Mucosa of descending colon (tissue), 3 donors: Measurements from ENCODE around the gene ADIPOR2. TPM values are rescaled to one million over a fixed set of nuclear protein-coding genes. Genes with fewer than 3 reads are reported as not detected.

Source experiments
- ATAC-seq: fragments of 200-7000 bp; cut with Tn5 transposase; one replicate; pipeline ENCODE4 v1.9.1; 2020; ENCODE audit warnings: mild to moderate bottlenecking, moderate library complexity
- DNase-seq, 3 donors: peaks; one replicate each; pipeline ENCODE4 v3.0.0-alpha.2; 2020
- H3K36me3 ChIP-seq: fragments of 200-600 bp; one replicate; pipeline ENCODE4 v1.8.0; 2021; ENCODE audit warnings: low read depth, mild to moderate bottlenecking
- H3K4me1 ChIP-seq: fragments of 200-600 bp; one replicate; pipeline ENCODE4 v1.8.0; 2021; ENCODE audit warnings: low read depth, mild to moderate bottlenecking
- H3K4me3 ChIP-seq: fragments of 200-600 bp; one replicate; pipeline ENCODE4 v1.8.0; 2021; ENCODE audit warnings: mild to moderate bottlenecking
- H3K9me3 ChIP-seq: fragments of 200-600 bp; one replicate; pipeline ENCODE4 v1.8.0; 2021; ENCODE audit warnings: mild to moderate bottlenecking
- intact Hi-C, 2 donors: fragments of 100-400 bp; cut with DNase I in 1 of 2; cut with micrococcal nuclease in 1 of 2; formaldehyde crosslinking; loops; one replicate each; pipeline versions ENCODE4 v1.11.0 to v1.11.1; 2022; cut with DNase I, micrococcal nuclease
- total RNA-seq, 3 donors: library from RNA; stranded (reverse); fragmentation: NEBNext Ultra II Directional in 2 of 3; extraction: Animal tissue kit (Norgen Biotek cat#: 25700) in 2 of 3; gene quantifications; one replicate each; pipeline versions ENCODE4 v1.2.1 to v1.2.4, GENCODE V29; 2021 to 2023
- TF ChIP-seq, protein P1 (sequence below): fragments of 200-600 bp; IDR thresholded peaks from one replicate; pipeline ENCODE4 v1.8.0; 2022; ENCODE audit warnings: antibody characterized with exemption, mild to moderate bottlenecking
- donor health status: DM: no; HTN: no; CAD: no; lungs with moderate emphysema.
- donor health status: DM: no; HTN: no; CAD: no.
- donor health status: DM: no; HTN: yes; CAD: no.

The ADIPOR2 gene
- total RNA-seq, 3 donors from 2014 or later, result 76.1 to 119 (median 98.5) TPM

DNA sequence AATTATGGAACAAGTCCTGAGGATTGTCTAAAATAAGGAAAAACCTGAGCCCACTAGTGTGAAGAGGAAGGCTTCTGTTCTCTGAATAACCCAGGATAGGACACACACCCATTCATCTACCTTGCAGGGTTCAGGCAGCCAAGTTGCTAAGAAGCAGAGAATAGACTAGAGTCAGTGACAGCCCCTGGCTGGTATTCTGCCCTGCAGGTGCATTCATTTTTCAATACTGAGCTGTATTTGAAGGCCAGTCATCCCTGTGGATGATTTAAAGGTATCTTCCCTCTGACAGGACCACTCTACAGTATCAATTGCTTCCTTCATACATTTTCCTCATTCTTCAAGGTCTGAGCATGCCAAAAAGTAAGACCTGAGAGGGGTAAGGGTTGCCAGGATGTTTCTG is 38.9 kb upstream of the ADIPOR2 start:
- no peak for DNase-seq

DNA sequence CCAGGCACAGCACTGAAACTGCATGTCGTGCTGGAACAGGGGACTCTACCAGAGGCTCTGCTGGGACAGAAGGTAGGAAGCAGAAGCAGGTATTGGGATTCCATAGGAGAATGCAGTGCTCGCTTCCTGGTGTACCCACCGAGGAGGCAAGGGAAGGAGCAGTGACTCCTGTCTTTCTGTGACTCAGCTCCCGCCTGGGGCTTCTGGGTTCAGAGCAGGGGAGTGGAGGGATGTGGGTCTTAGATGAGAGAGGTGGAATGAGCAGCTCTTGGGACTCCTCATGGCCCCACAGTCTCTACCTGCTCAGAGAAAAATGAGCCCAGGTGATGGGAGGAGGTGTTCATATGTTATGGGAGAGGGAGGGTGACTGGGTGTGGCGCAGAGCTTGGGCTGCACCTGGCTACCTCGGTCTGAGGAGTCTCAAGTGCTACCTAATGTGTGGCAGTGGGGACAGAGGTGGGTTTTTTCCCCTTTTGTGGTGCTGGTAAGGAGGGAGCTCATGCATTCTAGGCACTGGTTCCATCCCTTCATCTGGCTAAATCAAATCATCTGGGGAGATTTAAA is 35.6 kb upstream of the ADIPOR2 start:
- intact Hi-C loops, result loop anchor here in 1 of 2 donors (10.0 kb wide), 1 partner anchor 279 kb away; no protein-coding TSS in a partner anchor
- Histone ChIP-seq H3K4me1 (peaks cover 5% of the 10 kb centered on the region), H3K4me3 (no peak overlapping the region), H3K36me3 (no peaks in the 10 kb centered on the region), H3K9me3 (no peaks in the 10 kb centered on the region)
- TF ChIP-seq, protein P1, sequence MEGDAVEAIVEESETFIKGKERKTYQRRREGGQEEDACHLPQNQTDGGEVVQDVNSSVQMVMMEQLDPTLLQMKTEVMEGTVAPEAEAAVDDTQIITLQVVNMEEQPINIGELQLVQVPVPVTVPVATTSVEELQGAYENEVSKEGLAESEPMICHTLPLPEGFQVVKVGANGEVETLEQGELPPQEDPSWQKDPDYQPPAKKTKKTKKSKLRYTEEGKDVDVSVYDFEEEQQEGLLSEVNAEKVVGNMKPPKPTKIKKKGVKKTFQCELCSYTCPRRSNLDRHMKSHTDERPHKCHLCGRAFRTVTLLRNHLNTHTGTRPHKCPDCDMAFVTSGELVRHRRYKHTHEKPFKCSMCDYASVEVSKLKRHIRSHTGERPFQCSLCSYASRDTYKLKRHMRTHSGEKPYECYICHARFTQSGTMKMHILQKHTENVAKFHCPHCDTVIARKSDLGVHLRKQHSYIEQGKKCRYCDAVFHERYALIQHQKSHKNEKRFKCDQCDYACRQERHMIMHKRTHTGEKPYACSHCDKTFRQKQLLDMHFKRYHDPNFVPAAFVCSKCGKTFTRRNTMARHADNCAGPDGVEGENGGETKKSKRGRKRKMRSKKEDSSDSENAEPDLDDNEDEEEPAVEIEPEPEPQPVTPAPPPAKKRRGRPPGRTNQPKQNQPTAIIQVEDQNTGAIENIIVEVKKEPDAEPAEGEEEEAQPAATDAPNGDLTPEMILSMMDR, result no peak
- peak in 1 of 3 donors; percentile 55 for DNase-seq
- peak; percentile 55 for ATAC-seq

More for the DNA sequence above, 38.9 kb upstream of the ADIPOR2 start:
- intact Hi-C loops, result loop anchor here (1.0 to 10.0 kb wide), 3 partner anchors 139 to 283 kb away; no protein-coding TSS in a partner anchor
- Histone ChIP-seq H3K4me3 (no peak overlapping the region), H3K36me3 (no peaks in the 10 kb centered on the region), H3K4me1 (no peaks in the 10 kb centered on the region), H3K9me3 (no peaks in the 10 kb centered on the region)
- no peak for ATAC-seq
- TF ChIP-seq, protein P1, result no peak

DNA sequence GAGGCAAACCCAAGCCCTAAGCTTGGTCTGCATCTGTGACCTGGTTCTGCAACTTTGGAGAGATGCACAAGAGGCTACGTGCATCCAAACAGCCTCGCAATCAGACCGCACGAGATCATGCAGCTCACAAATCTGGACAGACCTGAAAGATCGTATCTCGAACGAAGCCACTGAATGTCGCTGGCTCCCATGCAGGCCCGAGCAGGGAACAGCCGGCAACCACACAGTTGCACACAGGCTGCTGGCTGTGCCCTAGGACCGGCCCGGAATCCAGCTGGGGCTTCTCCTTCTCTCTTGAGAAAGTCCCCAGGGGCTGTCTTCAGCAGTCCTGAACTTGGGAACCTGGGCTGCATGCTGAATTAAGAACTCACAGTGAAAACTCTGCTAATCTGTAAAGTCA is 34.0 kb upstream of the ADIPOR2 start:
- Histone ChIP-seq H3K36me3 (no peaks in the 10 kb centered on the region), H3K4me3 (no peak overlapping the region), H3K9me3 (no peaks in the 10 kb centered on the region), H3K4me1 (peaks cover 12% of the 10 kb centered on the region)
- DNase-seq (no peak), ATAC-seq (no peak)
- intact Hi-C loops, result loop anchor here in 1 of 2 donors (10.0 kb wide), 1 partner anchor 278 kb away; no protein-coding TSS in a partner anchor
- TF ChIP-seq, protein P1, result no peak

DNA sequence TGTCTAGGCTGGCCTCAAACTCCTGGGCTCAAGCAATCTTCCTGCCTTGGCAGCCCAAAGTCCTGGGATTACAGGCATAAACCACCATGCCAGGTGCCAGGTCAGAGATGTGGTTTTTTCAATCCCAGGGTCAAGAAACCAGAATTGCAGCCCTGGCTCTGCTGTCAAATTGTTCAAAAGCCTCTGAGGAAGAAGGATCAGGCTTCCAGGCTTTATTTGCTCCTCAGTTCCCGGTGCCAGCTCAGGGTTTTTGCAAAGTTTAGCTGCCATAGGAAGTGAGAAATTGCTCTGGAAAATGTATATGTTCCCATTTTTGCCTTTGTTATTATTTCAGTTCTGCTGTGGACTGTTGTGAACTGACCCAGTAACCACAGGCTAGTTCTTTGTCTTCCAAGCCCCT is 33.2 kb upstream of the ADIPOR2 start:
- intact Hi-C loops, result loop anchor here in 1 of 2 donors (10.0 kb wide), 1 partner anchor 277 kb away; no protein-coding TSS in a partner anchor
- DNase-seq (no peak), ATAC-seq (no peak)
- H3K4me3 ChIP-seq, result no peak overlapping the region
- no peaks in the 10 kb centered on the region for H3K9me3 ChIP-seq
- TF ChIP-seq, protein P1, result no peak
- H3K36me3 ChIP-seq, result no peaks in the 10 kb centered on the region
- H3K4me1 ChIP-seq, result peaks cover 13% of the 10 kb centered on the region

DNA sequence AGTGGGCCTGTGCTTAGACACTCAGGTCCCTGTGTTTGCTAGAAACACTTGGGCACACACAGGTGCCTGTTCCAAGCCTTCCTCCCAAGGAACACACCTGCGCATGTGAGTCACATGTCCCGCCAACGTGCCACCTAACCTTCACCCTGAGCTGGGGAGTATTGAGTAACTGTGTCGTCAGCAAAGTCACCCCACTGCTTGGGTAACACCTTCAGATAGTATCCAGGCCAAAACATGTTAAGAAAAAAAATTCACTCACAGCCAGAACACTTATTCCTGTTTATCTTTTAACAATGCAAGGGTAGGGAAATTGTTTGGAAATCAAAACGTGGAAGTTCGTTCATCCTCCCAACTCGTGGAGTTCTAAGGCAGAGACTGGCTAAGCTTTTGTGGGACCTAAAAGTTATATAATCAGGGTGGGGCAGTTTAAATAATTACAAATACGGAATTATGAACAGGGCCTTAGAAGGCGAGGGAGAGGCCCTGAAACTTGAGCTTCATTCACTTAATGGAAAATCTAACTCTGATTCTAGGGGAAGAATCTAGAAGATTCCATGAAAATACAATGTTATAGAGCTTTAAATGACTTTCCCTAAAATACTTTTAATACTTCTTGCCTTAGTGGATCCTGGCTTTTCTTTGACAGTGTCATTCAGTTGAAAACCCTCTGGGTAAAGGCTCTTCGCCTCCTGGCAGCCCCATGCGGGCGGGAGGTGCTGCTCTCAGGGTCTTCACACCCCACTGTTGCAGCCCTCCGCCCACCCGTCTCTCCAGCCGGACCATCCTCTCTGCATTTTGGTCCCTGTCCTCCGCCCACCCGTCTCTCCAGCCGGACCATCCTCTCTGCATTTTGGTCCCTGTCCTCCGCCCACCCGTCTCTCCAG is 30.3 kb upstream of the ADIPOR2 start:
- ATAC-seq (peak; percentile 65), DNase-seq (peak; percentile 83 to 88 (median 85))
- Histone ChIP-seq H3K36me3 (no peaks in the 10 kb centered on the region), H3K4me3 (no peak overlapping the region), H3K4me1 (peaks cover 13% of the 10 kb centered on the region), H3K9me3 (no peaks in the 10 kb centered on the region)
- intact Hi-C loops, result no loop called here
- TF ChIP-seq, protein P1, result no peak
